Amygdala (tissue), 56 donors: ENCODE measurements around the gene AARS2.

Source experiments
- DNase-seq, 56 donors: peaks; one replicate each; lab custom pipeline; 2025; lab: John Stamatoyannopoulos, UW

The AARS2 gene

GRCh38 chr6:44302856-44303255 is 10.3 kb downstream of the AARS2 start:
- no peak for DNase-seq

DNA sequence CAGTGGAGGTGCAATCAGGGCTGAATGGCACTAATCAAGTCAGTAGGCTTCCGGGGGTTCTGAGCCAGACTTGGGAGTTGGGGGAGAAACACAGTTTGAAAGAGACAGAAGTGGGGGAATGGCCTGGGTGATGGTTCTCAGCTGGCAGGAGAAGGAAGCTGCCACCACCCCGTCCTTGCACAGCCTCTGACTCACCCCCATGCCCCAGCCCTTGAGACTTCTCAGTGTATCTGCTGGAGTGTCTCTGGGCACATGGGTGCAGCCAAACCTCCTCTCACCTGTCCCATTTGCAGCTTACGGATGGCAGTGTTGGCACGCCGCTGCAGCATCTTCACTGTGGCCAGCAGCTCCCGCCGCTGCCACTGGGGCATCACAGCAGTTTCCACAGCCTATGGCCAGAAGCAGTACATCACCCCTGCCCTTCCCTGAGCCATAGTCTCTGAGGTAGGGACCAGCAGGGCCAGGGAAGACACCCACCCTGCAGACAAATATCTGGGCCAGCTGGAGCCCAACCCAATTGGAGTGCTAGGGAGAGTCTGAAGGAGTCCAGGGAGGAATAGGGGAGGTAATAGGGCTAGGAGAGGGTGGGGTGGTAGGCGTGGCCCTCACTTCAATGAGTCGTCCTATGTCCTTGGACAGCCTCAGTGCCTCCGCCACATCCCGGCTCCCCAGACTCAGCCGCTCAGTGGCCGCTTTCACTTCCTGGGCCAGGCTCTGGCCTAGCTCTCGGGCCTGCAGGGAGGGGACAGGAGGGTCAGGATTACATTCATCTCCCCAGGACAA is 11.2 kb downstream of the AARS2 start:
- DNase-seq, result no peak

DNA sequence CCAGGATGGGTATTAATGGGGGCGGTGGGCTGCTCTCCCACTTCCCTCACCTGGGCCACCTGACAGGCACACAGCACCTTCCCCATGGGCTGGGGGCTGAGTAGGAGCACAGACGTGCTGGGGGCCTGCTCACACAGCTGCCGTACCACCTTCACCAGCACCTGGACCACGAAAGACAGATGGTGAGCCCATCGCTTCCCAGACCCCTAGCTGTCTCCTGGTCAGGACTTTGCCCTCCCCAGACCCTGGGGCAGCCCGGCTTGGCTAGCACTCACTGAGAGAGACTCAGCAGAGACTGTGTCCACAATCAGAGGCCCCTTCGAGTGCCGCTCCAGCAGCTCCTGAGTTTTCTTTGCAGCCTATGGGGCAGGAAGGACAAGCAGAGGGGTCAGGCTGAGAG is 12.0 kb downstream of the AARS2 start:
- no peak for DNase-seq

DNA sequence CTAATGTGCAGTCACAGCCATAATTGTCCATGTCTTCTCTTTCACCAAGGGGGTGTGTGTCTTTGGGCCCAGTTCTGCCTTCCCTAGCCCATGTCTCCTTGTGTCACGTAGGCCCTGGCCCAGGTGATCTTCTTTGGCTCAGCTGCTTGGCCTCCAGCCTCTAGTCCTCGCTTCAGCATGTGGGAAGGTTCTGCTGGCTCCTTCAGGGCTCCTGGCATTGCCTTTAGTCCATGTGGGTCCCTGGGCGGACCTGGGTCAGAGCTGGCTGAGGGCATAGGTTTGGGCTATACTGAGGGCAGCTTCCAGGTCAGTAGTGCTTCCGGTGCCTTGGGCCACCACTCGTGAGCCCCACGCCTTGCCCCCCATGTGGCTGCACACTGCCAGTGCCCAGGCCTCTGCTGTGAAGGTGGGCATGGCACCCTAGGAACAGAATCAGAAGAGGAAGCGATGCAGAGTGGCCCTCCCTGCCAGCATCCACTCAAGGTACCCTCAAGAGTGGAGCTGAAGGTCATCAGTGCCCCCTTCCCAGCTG is 12.8 kb downstream of the AARS2 start:
- DNase-seq, result no peak

- DNase-seq, result no peak
Measured at GRCh38 chr6:44298864-44299263, 14.3 kb downstream of the AARS2 start.

GRCh38 chr6:44298055-44298803 is 14.9 kb downstream of the AARS2 start:
- peak in 3 of 56 donors; percentile 12 to 31 (median 18) for DNase-seq

DNA sequence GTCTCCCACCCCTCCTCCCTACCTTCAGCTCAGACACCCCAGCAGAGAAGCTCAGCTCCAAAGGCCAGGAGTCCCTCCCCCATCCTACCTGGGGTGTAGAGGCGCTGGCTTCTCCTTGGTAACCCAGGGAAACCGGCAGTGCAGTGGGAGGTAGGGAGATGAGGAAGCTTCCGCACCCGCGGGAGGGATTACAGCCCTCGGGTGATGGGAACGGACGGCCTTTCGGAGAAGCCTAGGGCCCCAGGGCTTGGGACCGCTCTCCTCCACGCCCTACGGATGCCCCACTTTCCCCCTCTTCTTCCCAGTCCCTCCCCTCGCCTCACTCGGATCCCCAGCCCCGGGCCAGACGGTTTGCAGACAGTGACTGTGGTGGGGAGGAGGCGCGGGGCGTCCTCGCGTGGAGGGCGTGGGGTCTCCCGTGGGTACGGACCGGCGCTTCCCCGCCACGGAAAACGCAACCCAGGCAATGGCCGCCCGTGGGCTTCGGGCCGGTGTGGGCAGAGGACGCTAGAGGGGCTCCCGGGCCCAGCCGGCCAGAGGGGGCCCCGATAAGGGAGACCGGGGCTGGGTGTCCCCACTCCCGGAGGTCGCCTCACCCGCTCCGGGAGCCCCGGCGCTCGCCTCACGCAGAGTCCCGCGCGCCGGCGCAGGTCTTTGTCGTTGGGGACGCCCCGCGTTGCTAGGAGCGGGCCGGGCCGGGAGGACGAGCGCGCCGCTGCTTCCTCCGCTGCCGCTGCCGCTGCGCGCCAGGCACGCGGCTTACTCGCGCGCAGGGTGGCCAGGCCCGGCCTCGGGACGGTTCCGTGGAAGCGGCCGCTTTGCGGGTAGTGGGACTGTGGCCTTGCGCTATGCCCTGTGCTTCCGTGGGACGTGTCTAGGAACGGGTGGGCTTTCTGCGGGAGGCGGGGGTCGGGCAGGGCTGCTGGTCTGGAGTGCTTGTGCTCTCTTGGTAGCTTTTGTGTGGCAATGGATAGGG is 15.8 kb downstream of the AARS2 start:
- DNase-seq, result peak in 25 of 56 donors; percentile 13 to 66 (median 39)

DNA sequence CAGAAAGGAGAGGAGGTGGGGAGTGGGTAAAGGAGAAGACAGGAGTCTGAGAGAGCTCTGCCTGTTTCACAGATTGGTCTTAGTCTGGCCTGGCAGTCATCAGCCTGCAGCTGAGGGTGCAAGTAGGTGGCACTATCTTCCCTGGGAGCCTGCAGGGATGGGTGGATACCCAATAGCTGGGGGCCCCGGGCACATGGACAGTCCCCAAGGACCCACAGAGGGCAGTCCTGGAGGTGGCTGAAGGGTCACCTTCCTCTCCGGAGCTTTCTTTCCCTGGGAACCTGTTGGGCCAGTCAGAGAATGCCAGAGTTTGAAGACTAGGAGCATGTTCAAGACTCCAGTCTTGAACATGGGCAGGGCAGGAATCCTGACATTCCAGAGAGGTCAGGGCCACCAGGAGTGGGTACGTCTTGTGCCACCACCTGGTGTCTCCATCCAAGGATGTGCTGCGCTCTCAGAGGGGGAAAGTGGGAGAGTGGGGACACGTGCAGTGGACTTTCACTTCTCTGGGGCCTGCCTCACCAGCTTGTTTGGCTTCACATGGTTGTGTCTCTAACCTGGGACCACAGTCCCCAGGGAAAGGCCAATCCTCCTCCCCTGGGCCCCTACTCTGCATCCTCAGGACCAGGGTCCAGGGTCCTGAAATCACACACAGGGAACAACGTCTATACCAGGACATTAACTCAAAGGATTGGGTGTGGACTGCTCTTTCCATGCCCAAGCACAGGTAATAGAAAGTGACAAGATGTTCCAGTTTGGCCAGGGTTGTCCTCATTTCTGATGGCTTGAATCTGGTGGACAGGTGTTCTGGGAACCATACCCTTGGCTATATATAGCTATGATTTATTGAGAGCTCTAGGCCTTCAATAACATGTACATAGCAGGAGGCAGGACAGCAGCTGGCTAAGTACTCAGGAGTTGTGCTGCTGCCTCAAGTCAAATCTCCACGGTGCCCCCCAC is 18.0 kb downstream of the AARS2 start:
- DNase-seq, result no peak

DNA sequence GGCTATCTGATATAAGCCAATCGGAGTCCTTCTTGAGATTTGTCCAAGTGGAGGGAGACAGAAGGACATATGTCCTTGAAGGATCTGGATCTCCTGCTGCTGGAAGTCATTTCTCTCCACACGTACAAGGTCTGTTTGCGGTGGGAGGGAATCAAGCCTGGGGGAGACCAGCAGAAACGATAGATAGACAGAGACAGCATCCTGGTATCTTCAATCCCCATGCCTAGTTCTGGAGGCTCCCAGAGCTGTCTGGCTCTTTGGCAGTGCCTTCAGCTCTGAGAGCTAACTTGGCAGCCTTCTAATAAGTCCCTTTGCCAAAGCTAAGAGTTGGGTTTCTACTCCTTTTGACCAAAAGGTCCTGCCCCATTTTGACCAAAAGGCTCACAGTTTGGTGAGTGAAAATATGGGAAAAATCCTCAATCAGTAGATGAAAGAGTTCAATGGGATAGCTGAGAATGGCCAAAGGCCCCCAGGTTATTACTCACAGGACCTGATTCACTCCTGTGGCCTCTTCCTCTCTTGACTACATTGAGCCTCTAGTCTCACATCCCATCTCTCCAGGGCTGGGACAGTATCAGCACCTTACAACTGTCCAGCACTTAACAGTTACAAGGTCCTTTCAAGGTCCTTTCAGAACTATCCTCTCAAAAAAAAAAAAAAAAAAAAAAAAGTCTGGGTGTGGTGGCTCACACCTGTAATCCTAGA is 20.3 kb downstream of the AARS2 start:
- no peak for DNase-seq

- no peak for DNase-seq
Measured at GRCh38 chr6:44291841-44292240, 21.3 kb downstream of the AARS2 start.

- peak in 29 of 56 donors; percentile 9 to 77 (median 46) for DNase-seq
Measured at GRCh38 chr6:44289726-44290260, 23.4 kb downstream of the AARS2 start.

DNA sequence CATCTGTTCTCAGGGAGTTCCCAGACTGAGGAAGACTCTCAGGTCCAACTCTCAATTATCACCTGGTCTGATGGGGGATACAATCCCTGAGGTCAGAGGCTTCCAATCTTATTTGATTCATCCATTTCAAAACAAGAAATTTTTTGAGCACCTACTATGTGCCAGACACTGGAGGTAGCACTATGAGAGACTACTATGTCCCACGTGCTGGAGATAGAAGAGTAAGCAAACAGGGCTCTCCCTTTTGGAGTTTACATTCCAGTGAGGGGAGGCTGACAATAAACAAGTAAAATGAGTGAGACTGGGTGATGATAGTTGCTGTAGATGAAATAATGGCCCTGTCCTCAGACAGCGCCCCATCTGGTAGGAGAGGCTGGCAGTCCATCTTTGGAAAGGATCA is 26.4 kb downstream of the AARS2 start:
- DNase-seq, result no peak

GRCh38 chr6:44286285-44286565 is 26.9 kb downstream of the AARS2 start:
- DNase-seq, result no peak

- DNase-seq, result no peak
Measured at GRCh38 chr6:44285552-44286284, 27.4 kb downstream of the AARS2 start.

- no peak for DNase-seq
Measured at GRCh38 chr6:44284867-44285266, 28.3 kb downstream of the AARS2 start.

DNA sequence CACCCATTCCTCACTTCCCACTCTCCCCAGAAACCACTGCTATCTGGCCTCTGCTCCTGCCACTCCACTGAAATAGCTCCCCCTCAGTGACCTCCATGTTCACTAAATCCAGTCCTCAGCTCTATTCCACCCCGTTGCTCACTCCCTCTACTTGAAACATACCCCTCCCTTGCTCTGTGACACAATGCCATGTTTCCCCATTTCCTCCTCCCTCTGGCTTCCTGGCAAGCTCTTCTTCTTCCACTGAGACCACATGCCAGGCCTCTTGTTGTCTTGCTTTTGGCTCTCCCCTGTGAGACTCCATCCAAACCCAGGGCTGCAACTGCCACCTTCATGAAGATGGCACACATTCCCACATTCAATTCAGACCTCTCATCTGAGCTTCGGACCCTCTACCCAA is 29.0 kb downstream of the AARS2 start:
- peak in 6 of 56 donors; percentile 12 to 32 (median 28) for DNase-seq

DNA sequence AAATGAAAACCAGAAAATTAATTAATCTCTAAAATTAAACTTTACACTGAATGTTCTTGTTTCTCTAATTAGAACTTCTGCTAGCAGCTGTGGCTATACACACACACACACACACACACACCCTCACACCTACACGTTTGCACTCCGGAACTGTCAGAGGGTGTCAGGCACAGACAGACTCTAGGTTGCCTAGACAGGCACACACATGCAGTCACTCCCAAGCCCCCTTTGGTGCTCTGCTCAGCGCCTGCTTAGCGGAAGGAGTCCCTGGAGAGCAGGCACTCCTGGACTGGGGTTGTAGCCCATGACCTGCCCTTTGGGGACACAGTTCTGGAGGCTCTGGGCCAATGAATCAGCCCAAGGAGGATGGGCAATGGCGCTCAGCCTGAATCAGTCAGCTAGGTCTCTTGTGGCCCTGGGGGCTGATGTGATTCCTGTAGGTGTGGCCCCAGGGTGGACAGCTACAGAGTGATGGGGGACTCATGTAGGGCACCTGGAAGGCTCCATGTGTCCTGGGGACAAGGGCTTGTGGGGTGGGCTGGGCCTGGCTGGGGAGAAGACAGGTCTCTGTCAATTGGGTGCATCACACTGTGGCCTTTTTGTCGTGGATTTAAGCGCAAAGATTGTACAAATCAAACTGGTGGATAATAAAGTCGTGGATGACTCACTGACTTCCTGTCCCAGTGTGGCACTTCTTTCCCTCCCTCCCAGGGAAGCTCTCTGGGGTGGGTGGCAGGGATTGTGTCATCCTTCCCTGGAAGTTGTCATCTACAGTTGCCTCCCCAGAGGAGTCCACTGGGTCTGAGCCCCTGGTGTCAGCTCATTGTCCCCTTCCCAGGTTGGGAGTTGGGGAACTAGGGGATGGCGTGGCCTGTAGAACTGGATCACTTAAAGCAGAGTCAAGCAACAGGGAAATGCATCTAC is 34.1 kb downstream of the AARS2 start:
- DNase-seq, result peak in 12 of 56 donors; percentile 17 to 51 (median 30)
